ENCODE measurements around the gene PRR7. TPM values are rescaled to one million over a fixed set of nuclear protein-coding genes. Genes with fewer than 3 reads are reported as not detected.

Gene PRR7
- total RNA-seq, 4 donors from 2014 or later: 5.0 to 7.7 (median 6.4) TPM

DNA sequence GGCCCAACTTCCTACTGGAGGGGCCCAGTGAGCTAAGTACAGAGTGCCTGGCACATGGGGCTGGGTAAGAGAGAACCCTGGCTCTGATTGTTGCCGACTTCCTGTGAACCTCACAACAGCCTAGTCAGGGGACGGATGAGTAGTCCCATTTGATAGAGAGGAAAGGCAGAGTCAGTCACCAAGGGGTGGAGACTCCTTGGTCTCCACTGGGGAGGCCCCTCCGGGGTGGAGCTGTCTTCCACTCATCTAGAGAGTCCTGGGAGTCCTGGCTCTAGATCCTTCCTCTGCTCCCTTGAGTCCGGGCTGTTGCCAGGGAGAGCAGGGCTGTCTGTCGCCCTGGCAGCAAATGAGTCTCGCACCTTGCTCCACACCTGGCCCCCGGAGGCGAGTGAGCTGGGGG lies 12.2 kb upstream of the PRR7 start:
- H3K4me3 ChIP-seq: no peak overlapping the region
- peak overlapping the region in 1 of 4 donors; percentile 94 for H3K27ac ChIP-seq
- no peak for TF ChIP-seq POLR2A (IDR thresholded peaks at IDR 0.05)
- no peak for TF ChIP-seq CTCF (IDR thresholded peaks at IDR 0.05)
- peaks cover 28 to 48% (median 35%) of the 10 kb centered on the region in 3 donors for H3K4me1 ChIP-seq
- 88% methylated on average over 3 of the region's 8 CpGs; no CpG with 5 or more reads in 1 of the 2 donors for WGBS, 2 donors
- peaks cover 46 to 83% (median 49%) of the 10 kb centered on the region in 3 donors for H3K36me3 ChIP-seq
- intact Hi-C loops (cut with DNase I): no loop called here
- no peaks in the 10 kb centered on the region for H3K9me3 ChIP-seq
- DNase-seq: no peak
- H3K27me3 ChIP-seq: no peaks in the 10 kb centered on the region

DNA sequence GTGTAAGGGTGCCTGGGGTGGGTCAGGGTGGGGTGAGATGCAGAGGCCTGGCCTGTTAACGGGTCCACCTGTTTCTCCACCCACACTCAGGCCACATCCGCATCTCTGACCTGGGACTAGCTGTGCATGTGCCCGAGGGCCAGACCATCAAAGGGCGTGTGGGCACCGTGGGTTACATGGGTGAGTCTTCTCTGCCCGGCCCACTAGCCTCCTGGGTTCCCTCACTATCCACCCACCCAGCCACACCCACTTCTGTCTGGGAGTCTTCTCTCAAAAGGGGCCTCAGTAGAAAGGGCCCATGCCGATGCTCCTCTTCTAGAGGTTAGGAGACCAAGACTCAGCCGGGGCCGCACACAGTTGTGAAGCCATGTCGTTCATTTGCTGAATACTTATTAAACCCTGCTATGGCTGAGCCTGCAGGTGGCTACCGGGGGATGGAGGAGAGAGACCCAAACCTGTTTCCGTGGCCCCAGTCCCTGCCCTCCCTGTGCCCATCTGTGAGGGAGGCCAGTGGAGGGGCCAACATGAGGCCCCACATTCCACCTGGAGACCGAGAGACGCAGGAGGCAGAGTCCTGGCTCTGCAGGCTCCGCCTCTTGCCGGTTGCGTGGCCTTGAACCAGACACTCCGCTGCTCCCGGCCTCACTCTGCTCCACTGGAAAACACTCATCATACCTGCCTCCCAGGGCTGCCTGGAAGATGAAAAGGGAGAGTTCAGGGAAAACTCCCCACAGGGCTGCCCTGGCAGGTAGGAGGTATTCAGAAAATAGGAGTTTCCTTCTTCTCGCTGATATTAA lies 11.5 kb upstream of the PRR7 start:
- H3K36me3 ChIP-seq: peaks cover 46 to 86% (median 49%) of the 10 kb centered on the region in 3 donors
- TF ChIP-seq POLR2A (IDR thresholded peaks at IDR 0.05) (no peak), CTCF (IDR thresholded peaks at IDR 0.05) (no peak)
- intact Hi-C loops (cut with DNase I): no loop called here
- DNase-seq: no peak
- no peak overlapping the region for H3K27ac ChIP-seq
- peaks cover 21 to 41% (median 28%) of the 10 kb centered on the region in 3 donors for H3K4me1 ChIP-seq
- no peaks in the 10 kb centered on the region for H3K9me3 ChIP-seq
- WGBS, 2 donors: 83 to 99% methylated on average over 14 to 19 of the region's 20 CpGs
- no peak overlapping the region for H3K4me3 ChIP-seq
- no peaks in the 10 kb centered on the region for H3K27me3 ChIP-seq

GRCh38 chr5:177435847-177436536 lies 10.6 kb upstream of the PRR7 start:
- WGBS, 2 donors: 88 to 100% methylated on average over 6 to 15 of the region's 37 CpGs
- Histone ChIP-seq H3K9me3 (no peaks in the 10 kb centered on the region), H3K4me1 (peaks cover 12 to 32% (median 21%) of the 10 kb centered on the region in 3 donors), H3K36me3 (peaks cover 47 to 91% (median 55%) of the 10 kb centered on the region in 3 donors), H3K27ac (no peak overlapping the region), H3K27me3 (no peaks in the 10 kb centered on the region), H3K4me3 (no peak overlapping the region)
- intact Hi-C loops (cut with DNase I): no loop called here
- TF ChIP-seq CTCF (IDR thresholded peaks at IDR 0.05): no peak
- TF ChIP-seq POLR2A (IDR thresholded peaks at IDR 0.05): no peak
- no peak for DNase-seq

DNA sequence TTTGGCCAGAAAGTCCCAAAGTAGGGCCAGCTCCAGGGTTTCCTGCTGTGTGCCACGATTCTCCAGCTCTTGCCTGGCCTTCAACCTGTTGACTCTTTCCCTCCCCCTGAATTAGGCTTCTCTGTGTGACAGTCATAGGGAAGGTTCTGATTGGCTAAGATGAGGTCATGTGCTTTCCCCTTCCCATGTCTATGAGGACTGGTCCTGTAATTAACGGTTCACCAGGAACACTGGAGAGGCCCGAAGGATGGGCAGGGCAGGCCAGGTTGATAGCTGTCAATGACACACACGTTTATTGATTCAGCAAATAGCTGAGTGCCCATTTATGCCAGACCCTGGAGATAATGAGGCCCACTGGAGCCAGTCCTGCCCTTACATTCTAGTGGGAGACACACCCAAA lies 9.0 kb upstream of the PRR7 start:
- H3K4me1 ChIP-seq: peaks cover 0 to 16% (median 4%) of the 10 kb centered on the region in 3 donors
- no peak overlapping the region for H3K4me3 ChIP-seq
- WGBS, 2 donors: 51 to 90% methylated on average over 2 to 4 of the region's 4 CpGs
- intact Hi-C loops (cut with DNase I): no loop called here
- TF ChIP-seq CTCF (IDR thresholded peaks at IDR 0.05) (no peak), POLR2A (IDR thresholded peaks at IDR 0.05) (no peak)
- DNase-seq: no peak
- H3K9me3 ChIP-seq: no peaks in the 10 kb centered on the region
- peaks cover 50 to 91% (median 51%) of the 10 kb centered on the region in 3 donors for H3K36me3 ChIP-seq
- no peak overlapping the region for H3K27ac ChIP-seq
- no peaks in the 10 kb centered on the region for H3K27me3 ChIP-seq

DNA sequence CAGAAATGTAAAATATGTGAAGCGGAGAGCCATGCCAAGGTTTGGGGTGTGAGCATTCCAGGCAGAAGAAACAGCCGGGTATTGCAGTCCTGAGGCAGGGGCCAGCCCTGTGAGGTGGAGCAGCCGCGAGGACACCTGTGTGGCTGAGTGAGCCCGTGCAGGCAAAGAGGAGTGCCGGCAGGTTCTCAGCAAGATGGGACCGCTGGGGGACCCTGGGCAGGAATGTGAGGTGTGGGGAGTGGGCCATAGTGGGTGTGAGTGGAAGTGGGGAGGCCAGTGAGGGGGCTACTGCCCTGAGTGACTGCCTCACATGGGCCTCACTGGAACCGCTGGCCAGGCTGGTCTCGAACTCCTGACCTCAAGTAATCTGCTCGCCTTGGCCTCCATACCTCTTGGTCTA lies 8.1 kb upstream of the PRR7 start:
- intact Hi-C loops (cut with DNase I): no loop called here
- Histone ChIP-seq H3K36me3 (peaks cover 41 to 83% (median 42%) of the 10 kb centered on the region in 3 donors), H3K4me3 (no peak overlapping the region), H3K4me1 (peaks cover 0 to 16% (median 0%) of the 10 kb centered on the region in 3 donors), H3K27me3 (no peaks in the 10 kb centered on the region), H3K9me3 (no peaks in the 10 kb centered on the region), H3K27ac (no peak overlapping the region)
- WGBS, 2 donors: 88 to 89% methylated on average over 8 to 9 of the region's 10 CpGs
- DNase-seq: no peak
- no peak for TF ChIP-seq POLR2A (IDR thresholded peaks at IDR 0.05)
- TF ChIP-seq CTCF (IDR thresholded peaks at IDR 0.05): no peak

All from esophagus squamous epithelium (tissue), 5 donors.